GM21360 (cell line): ENCODE measurements around the gene ACVR1.

Source experiments
- ATAC-seq: cut with Tn5 transposase; IDR thresholded peaks from one replicate; pipeline ENCODE4 v1.9.1; 2021; ENCODE audit warnings: mild to moderate bottlenecking, moderate library complexity; ENCODE audit not compliant: unreplicated experiment

ACVR1 gene

DNA sequence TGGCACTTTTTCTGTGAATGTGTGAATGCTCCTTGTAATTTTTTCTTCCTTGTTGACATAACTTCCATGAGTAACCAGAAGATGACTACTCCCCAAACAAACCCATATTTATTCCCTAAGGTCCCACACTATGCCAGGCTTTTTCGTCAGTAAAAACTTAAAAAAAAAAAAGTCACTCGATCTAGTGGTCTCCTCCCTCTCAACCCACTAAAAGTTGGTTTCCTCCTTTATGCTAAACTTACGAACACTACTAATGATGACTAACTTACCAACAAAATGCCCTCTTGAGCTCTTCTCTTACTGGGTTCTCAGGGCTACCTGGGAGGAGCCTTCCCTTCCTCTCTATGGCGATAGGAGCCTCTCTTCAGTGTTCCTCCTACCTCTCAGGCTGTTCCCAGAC lies 18.2 kb downstream of the ACVR1 start:
- no peak for ATAC-seq

DNA sequence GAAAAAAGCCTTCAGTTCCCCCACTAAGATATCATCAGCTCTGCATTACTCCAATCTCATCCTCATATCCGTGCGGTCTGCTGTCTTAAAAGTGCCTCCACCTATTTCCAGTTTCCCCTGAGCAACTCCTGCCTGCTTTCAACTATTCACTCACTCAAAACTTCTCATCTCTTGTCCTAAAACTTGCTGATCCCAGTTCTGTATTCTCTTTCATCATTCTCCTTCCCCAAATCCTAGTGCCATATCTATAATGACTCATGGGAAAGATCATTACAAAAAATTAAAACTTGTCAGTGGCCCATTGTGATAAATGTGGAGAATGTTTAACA lies 20.0 kb downstream of the ACVR1 start:
- ATAC-seq = no peak

DNA sequence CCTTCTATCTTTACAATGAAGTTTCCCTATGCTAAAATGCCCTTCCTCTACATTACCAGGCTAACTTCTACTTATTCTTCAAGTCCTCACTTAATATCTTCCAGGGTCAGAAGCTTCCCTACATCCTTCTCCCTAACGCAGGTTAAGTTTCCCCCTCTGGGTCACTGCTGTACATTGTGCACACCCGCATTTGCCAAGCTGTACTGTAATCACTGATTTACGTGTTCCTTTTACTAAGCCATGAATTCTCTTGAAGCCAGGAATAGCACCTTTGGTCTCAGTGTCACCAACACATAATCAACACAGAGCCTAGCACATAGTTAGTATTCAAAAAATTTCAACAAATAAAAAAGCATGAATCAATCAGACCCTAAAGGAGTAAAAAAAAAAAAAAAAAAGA lies 22.3 kb downstream of the ACVR1 start:
- no peak for ATAC-seq

DNA sequence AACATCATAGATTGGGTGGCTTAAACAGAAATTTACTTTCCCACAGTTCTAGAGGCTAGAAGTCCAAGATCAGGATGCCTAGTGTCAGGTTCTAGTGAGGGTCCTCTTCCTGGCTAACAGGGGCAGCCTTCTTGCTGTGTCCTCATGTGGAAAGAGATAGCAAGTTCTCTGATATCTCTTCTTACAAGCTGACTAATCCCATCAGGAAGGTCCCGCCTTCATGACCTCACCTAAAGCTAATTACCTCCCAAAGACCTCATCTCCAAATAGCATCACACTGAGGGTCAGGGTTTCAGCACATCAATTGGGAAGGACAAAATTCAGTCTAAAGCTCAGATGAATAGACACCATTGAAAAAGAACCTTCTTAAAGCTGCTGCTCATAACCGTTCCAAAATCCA lies 22.9 kb downstream of the ACVR1 start:
- no peak for ATAC-seq

DNA sequence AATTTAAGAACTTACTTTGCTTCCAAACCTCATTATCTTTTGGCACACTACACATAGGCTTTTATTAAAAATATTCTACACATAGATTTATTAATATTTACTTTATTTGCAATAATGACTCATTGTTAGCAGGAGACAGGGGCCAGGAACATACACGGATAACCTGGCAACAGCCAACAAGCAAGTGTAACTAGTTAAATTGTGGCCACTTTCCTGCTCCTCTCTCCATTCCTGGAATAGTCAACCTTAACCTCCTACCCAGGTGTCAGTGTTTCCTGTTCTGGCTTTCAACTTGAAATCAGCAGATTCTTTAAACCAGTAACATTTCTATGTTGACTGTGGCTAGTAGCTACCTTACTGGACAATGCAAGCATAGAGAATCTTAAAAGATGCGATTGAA lies 26.5 kb downstream of the ACVR1 start:
- ATAC-seq = no peak

- no peak for ATAC-seq
These were observed 27.9 kb downstream of the ACVR1 start for GRCh38 chr2:157848213-157848612.

GRCh38 chr2:157845081-157845480 lies 31.0 kb downstream of the ACVR1 start:
- no peak for ATAC-seq

- no peak for ATAC-seq
These were observed 32.2 kb downstream of the ACVR1 start for GRCh38 chr2:157843935-157844334.

GRCh38 chr2:157843081-157843480 lies 33.0 kb downstream of the ACVR1 start:
- ATAC-seq = no peak

DNA sequence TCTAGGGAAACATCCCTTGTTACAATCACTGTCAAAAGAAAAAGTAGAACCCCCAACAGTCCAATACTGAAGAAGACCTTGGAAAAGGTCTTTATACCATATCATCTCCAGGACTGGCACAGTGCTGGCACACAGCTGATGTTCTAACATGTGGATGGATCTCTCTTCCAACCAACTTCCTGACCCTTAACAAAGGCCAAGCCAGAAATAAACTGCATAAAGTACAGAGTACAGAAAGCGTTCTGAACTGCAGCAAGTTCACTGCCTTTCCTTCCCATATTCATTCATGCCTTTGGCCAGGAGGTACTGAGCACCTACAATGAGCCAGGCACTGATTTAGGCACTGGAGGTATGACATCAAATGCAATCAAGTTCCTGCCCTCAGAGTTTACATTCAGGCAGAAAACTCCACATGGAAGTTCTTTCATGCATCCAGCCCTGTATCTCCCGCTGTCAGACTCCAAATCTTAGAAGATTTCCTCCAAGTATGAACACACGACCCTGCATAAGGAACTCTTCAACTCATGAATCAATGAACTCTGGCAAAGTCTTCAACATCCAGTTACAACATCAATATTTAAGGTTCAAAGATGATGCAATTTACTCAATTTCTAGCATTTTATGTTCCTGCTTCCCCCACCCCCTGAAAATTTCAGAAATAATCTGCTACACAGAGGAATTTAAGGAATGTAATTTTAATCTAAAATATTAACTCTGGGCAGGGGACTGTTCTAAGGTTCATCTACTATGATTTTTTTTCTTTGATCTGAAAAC lies 33.8 kb downstream of the ACVR1 start:
- ATAC-seq = no peak

DNA sequence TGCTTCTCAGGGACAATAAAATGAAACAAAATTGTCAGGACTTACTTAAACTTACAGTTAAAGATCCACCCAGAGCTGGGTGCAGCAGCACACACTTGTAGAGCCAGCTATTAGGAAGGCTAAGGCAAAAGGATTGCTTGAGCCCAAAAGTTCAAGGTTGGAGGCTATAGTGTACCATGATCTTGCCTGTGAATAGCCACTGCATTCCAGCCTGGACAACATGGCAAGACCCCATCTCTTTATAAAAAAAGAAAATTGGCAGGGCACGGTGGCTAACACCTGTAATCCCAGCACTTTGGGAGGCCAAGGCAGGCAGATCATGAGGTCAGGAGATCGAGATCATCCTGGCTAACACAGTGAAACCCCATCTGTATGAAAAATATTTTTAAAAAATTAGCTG lies 34.6 kb downstream of the ACVR1 start:
- ATAC-seq = no peak

DNA sequence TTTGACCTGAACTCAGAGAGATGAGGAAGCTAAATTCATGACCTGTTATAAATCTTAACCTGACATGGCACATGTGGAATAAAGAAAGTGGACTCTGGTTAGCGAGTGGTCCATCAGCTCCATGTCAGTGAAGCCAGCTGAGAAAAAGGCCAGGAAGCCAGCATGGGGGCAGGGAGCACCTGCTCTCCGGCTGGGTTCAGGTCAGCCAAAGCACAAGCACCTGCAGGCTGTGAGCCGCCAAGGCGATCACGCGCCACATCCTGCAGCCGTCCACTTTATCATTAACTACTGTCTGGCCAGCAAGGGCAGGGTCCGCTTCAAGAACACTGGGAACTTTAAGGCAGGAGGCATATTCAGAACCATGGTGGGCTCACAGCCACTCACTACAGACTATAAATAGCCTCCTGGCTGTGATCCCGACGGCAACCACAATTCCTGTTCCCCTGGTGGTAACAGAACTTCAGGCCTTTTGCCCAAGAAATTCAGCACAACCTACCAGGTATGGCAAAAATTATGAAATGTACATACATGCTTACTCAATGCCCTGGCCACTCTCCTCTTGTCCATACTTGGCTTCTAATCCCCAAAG lies 35.5 kb downstream of the ACVR1 start:
- ATAC-seq = no peak

DNA sequence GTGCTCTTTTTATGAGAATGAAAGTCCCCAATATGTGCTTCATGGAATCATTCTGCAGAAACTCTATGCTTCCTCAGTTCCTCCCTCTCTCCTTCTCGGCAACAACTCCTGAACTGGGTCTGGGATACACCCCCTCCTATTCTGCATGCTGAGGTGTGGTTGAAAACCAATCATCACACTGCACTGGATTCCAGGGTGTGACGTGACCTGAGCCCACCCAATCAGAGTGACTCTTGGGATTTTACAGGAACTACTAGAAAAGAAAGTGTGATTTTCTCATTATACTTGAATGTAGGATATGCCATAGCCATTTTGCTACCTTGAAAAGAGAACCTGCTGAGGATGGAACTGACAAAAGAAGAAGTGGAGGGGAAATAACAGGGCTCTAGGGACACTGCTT lies 36.3 kb downstream of the ACVR1 start:
- ATAC-seq = no peak

DNA sequence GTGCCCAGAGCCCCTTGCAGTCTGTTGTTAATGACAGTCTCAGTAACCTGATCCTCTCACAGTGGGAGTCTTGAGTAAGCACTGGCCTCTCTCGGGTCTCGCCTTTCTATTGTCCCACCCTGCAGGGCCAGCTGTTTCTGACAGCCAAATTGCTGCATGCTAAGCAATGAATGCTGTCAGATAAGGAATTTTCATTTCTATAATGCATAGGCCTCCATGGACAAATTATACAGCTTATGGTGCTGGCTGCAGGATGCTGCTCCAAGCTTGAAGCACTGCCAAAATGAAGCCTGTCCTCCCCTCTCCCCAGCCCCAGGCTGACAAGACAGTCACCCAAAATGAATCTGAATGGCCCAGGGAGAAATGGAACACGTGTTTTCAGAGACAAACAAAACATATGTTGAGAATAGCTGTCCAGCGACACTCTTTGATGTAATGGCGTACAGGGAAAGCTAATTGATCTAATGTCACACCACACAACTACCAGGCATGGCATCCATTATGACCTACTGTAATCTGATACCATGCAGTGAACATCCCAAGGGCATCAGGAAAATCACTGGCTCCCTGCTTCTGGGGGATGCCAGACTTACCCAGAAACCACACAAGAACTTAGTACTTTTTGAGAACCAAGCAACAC lies 36.8 kb downstream of the ACVR1 start:
- no peak for ATAC-seq

- no peak for ATAC-seq
These were observed 37.5 kb downstream of the ACVR1 start for GRCh38 chr2:157838442-157839161.

GRCh38 chr2:157837851-157838441 lies 38.2 kb downstream of the ACVR1 start:
- no peak for ATAC-seq

DNA sequence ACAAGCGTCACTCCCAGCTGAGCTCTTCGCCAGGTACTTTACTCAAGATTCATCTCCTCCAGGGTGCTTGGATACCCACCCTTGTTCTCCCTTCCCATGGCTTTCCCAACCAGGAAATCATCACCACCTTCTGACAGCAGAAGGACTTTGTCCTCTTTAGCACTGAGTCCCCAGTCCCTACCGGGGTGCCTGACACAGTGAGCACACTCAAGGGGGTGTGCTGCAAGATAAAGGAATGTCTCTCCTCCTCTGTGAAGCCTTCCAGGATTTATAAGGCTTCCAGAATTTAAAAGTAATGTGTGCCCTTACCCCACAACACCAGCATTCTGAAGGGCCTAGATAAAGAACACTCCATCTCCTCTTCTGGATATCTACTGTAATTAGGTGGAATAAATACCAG lies 39.6 kb downstream of the ACVR1 start:
- ATAC-seq = no peak

DNA sequence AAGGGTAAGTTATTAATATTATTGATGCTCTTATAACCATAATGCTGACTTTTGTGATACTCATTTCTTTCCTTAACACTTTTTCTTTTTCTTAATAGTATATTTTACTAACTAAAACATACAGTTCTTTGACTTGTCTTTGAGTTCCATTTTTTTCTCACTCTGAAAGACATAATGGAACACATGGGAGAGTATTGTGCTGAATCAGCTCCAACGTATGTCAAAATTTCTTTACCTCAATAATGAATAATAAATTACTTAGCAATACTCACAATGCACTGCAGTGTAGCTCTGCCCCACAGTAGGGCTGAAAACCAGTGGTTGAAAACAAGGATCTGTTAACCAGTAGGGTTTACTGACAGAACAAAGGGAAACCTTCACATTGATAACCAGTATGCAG lies 40.7 kb downstream of the ACVR1 start:
- no peak for ATAC-seq

GRCh38 chr2:157835006-157835405 lies 41.1 kb downstream of the ACVR1 start:
- ATAC-seq = no peak

GRCh38 chr2:157833721-157834120 lies 42.4 kb downstream of the ACVR1 start:
- ATAC-seq = no peak

- no peak for ATAC-seq
These were observed 44.4 kb downstream of the ACVR1 start for GRCh38 chr2:157831573-157832315.
